Mesenchymal stem cell (in vitro differentiated cells and primary cell): ENCODE data around the gene MARCKSL1.

Source experiments
- DNase-seq: peaks from one replicate; pipeline ENCODE4 v3.0.0-alpha.2; 2013
- H2AFZ ChIP-seq: one replicate; pipeline ENCODE4 v1.6.1; 2013; ENCODE audit warnings: low read depth, mild to moderate bottlenecking, control low read depth, inconsistent platforms, low read length, moderate library complexity
- H2AK5ac ChIP-seq: 2 replicates; pipeline ENCODE4 v1.6.1; 2013; ENCODE audit warnings: low read length, moderate library complexity, mild to moderate bottlenecking, inconsistent platforms; ENCODE audit not compliant: severe bottlenecking
- H2BK120ac ChIP-seq: one replicate; pipeline ENCODE4 v1.6.1; 2013; ENCODE audit warnings: low read depth, mild to moderate bottlenecking, inconsistent platforms, low read length, moderate library complexity
- H2BK12ac ChIP-seq, 2 experiments: one replicate each; pipeline ENCODE4 v1.6.1; 2013; ENCODE audit warnings: inconsistent platforms in 2 of 2, low read length in 2 of 2, mild to moderate bottlenecking in 2 of 2, moderate library complexity in 2 of 2, control low read depth in 1 of 2
- H2BK15ac ChIP-seq: one replicate; pipeline ENCODE4 v1.6.1; 2013; ENCODE audit warnings: mild to moderate bottlenecking, low read depth, inconsistent platforms; ENCODE audit not compliant: poor library complexity, severe bottlenecking
- H2BK5ac ChIP-seq: 2 replicates; pipeline ENCODE4 v1.6.1; 2013; ENCODE audit warnings: low read depth, mild to moderate bottlenecking, low read length, control low read depth, inconsistent platforms; ENCODE audit not compliant: poor library complexity, severe bottlenecking
- H3K14ac ChIP-seq, 2 experiments: one replicate each; pipeline ENCODE4 v1.6.1; 2013; ENCODE audit warnings: inconsistent platforms in 2 of 2, low read length in 2 of 2, control low read depth in 1 of 2, mild to moderate bottlenecking in 1 of 2, moderate library complexity in 1 of 2
- H3K18ac ChIP-seq, 2 experiments: one replicate each; pipeline ENCODE4 v1.6.1; 2013; ENCODE audit warnings: inconsistent platforms in 2 of 2, low read length in 2 of 2, control low read depth in 1 of 2, low read depth in 1 of 2, mild to moderate bottlenecking in 1 of 2
- H3K23ac ChIP-seq, 2 experiments: one replicate each; pipeline ENCODE4 v1.6.1; 2013; ENCODE audit warnings: inconsistent platforms in 2 of 2, low read length in 2 of 2, mild to moderate bottlenecking in 2 of 2, moderate library complexity in 2 of 2, control low read depth in 1 of 2
- H3K27ac ChIP-seq: 2 replicates; pipeline ENCODE4 v1.5.1; 2013; ENCODE audit warnings: mild to moderate bottlenecking, moderate library complexity, low read length, control low read depth, inconsistent platforms; ENCODE audit not compliant: poor library complexity, severe bottlenecking
- H3K27me3 ChIP-seq, 2 experiments: 2 replicates each; pipeline versions ENCODE4 v1.6.1 to v1.7.0; 2013; ENCODE audit warnings: low read length in 2 of 2, mild to moderate bottlenecking in 2 of 2, moderate library complexity in 2 of 2, control low read depth in 1 of 2, inconsistent platforms in 1 of 2; ENCODE audit not compliant: control insufficient read depth in 1 of 2, insufficient read depth in 1 of 2
- H3K36me3 ChIP-seq, 2 experiments: 2 replicates each; pipeline versions ENCODE4 v1.6.1 to v1.7.0; 2013; ENCODE audit warnings: low read length in 2 of 2, control low read depth in 1 of 2, inconsistent platforms in 1 of 2, low read depth in 1 of 2, mild to moderate bottlenecking in 1 of 2; ENCODE audit not compliant: insufficient read depth in 2 of 2, control insufficient read depth in 1 of 2
- H3K4ac ChIP-seq, 2 experiments: one replicate each; pipeline ENCODE4 v1.6.1; 2013; ENCODE audit warnings: inconsistent platforms in 2 of 2, low read length in 2 of 2, mild to moderate bottlenecking in 2 of 2, moderate library complexity in 2 of 2, control low read depth in 1 of 2, low read depth in 1 of 2
- H3K4me1 ChIP-seq: 2 replicates; pipeline ENCODE4 v1.6.1; 2013; ENCODE audit warnings: low read depth, low read length, control low read depth; ENCODE audit not compliant: control insufficient read depth, insufficient read depth
- H3K4me2 ChIP-seq: 2 replicates; pipeline ENCODE4 v1.6.1; 2013; ENCODE audit warnings: low read length, mild to moderate bottlenecking, inconsistent platforms; ENCODE audit not compliant: poor library complexity, severe bottlenecking
- H3K4me3 ChIP-seq, 2 experiments: 2 replicates each; pipeline versions ENCODE4 v1.5.1 to v1.7.0; 2013; ENCODE audit warnings: low read length in 2 of 2, mild to moderate bottlenecking in 2 of 2, control low read depth in 1 of 2, low read depth in 1 of 2; ENCODE audit not compliant: insufficient read depth in 1 of 2
- H3K79me1 ChIP-seq: replicated peaks from 2 replicates; pipeline ENCODE4 v1.6.1; 2013; ENCODE audit warnings: mild to moderate bottlenecking, control low read depth, low read length, inconsistent platforms; ENCODE audit not compliant: poor library complexity, severe bottlenecking
- H3K9ac ChIP-seq: 2 replicates; pipeline ENCODE4 v1.7.0; 2013; ENCODE audit warnings: mild to moderate bottlenecking, low read length, moderate library complexity
- H3K9me3 ChIP-seq: 2 replicates; pipeline ENCODE4 v1.7.0; 2013; ENCODE audit warnings: mild to moderate bottlenecking, low read length; ENCODE audit not compliant: control insufficient read depth
- H4K8ac ChIP-seq: one replicate; pipeline ENCODE4 v1.6.1; 2013; ENCODE audit warnings: inconsistent platforms, mild to moderate bottlenecking, low read length, moderate library complexity
- H4K91ac ChIP-seq: one replicate; pipeline ENCODE4 v1.6.1; 2013; ENCODE audit warnings: mild to moderate bottlenecking, low read length, inconsistent platforms
- WGBS: methylation state at CpG from one replicate; pipeline ENCODE4 v1.1.7; 2013; ENCODE audit warnings: mixed read lengths; 5-methylcytosine and 5-hydroxymethylcytosine counted together

Gene MARCKSL1

GRCh38 chr1:32338637-32339145 is 2.7 kb upstream of the MARCKSL1 start:
- peak overlapping the region in 1 of 2 experiments; percentile 78 for H3K14ac ChIP-seq
- H3K23ac ChIP-seq: no peak overlapping the region
- peak overlapping the region; percentile 4 for H4K8ac ChIP-seq
- no peak overlapping the region for H3K4me3 ChIP-seq
- H3K4me2 ChIP-seq: no peak overlapping the region
- no peaks in the 10 kb centered on the region for H3K79me1 ChIP-seq
- peaks cover 10% of the 10 kb centered on the region in 2 experiments for H3K36me3 ChIP-seq
- H2BK120ac ChIP-seq: no peak overlapping the region
- no peak for DNase-seq
- WGBS: 92% methylated on average over 11 of the region's 14 CpGs
- H3K18ac ChIP-seq: no peak overlapping the region
- H3K27me3 ChIP-seq: no peaks in the 10 kb centered on the region
- peak overlapping the region; percentile 13 for H2AK5ac ChIP-seq
- no peak overlapping the region for H2BK5ac ChIP-seq
- H2AFZ ChIP-seq: no peak overlapping the region
- H2BK15ac ChIP-seq: peak overlapping the region; percentile 60
- H3K4ac ChIP-seq: peak overlapping the region in 1 of 2 experiments; percentile 32
- H4K91ac ChIP-seq: peak overlapping the region; percentile 85
- peaks cover 47% of the 10 kb centered on the region for H3K4me1 ChIP-seq
- H3K9me3 ChIP-seq: no peaks in the 10 kb centered on the region
- peak overlapping the region; percentile 59 to 69 for H2BK12ac ChIP-seq
- H3K27ac ChIP-seq: no peak overlapping the region
- no peak overlapping the region for H3K9ac ChIP-seq

- Histone ChIP-seq H4K91ac (peak overlapping the region; percentile 85), H3K4me1 (peaks cover 47% of the 10 kb centered on the region), H4K8ac (peak overlapping the region; percentile 27), H2BK12ac (peak overlapping the region; percentile 69 to 85), H3K27ac (no peak overlapping the region), H3K23ac (no peak overlapping the region), H2BK5ac (no peak overlapping the region), H2AFZ (no peak overlapping the region), H3K27me3 (no peaks in the 10 kb centered on the region), H3K14ac (peak overlapping the region in 1 of 2 experiments; percentile 78), H2BK15ac (no peak overlapping the region), H3K9ac (no peak overlapping the region), H2BK120ac (no peak overlapping the region), H3K4me2 (no peak overlapping the region), H3K4ac (peak overlapping the region in 1 of 2 experiments; percentile 32), H3K36me3 (peaks cover 11 to 16% of the 10 kb centered on the region in 2 experiments), H3K4me3 (no peak overlapping the region), H3K9me3 (no peaks in the 10 kb centered on the region), H3K18ac (peak overlapping the region; percentile 10 to 42), H3K79me1 (no peaks in the 10 kb centered on the region), H2AK5ac (peak overlapping the region; percentile 51)
- WGBS: 68% methylated on average over 15 of the region's 16 CpGs
- no peak for DNase-seq
Observed at GRCh38 chr1:32337855-32338636, 2.0 kb upstream of the MARCKSL1 start.

- Histone ChIP-seq H3K23ac (no peak overlapping the region), H3K27ac (no peak overlapping the region), H2BK5ac (no peak overlapping the region), H2BK12ac (peak overlapping the region in 1 of 2 experiments; percentile 49), H3K4me1 (peaks cover 55% of the 10 kb centered on the region), H3K36me3 (peaks cover 20 to 25% of the 10 kb centered on the region in 2 experiments), H4K91ac (no peak overlapping the region), H2AK5ac (peak overlapping the region; percentile 8), H4K8ac (no peak overlapping the region), H3K4me2 (no peak overlapping the region), H2BK120ac (no peak overlapping the region), H3K18ac (peak overlapping the region in 1 of 2 experiments; percentile 55), H2AFZ (no peak overlapping the region), H3K4ac (peak overlapping the region in 1 of 2 experiments; percentile 3), H3K27me3 (no peaks in the 10 kb centered on the region), H3K4me3 (peak overlapping the region in 1 of 2 experiments; percentile 55), H2BK15ac (no peak overlapping the region), H3K9ac (no peak overlapping the region), H3K9me3 (no peaks in the 10 kb centered on the region), H3K79me1 (no peaks in the 10 kb centered on the region), H3K14ac (no peak overlapping the region)
- peak; percentile 60 for DNase-seq
- 69% methylated on average over 4 of the region's 8 CpGs for WGBS
Observed at GRCh38 chr1:32336963-32337675, 1.1 kb upstream of the MARCKSL1 start.

GRCh38 chr1:32336591-32336932 is 529 bp upstream of the MARCKSL1 start:
- Histone ChIP-seq H2BK120ac (peak overlapping the region; percentile 57), H4K91ac (peak overlapping the region; percentile 71), H3K23ac (no peak overlapping the region), H3K4me1 (peaks cover 55% of the 10 kb centered on the region), H2AFZ (no peak overlapping the region), H3K9me3 (no peaks in the 10 kb centered on the region), H2AK5ac (no peak overlapping the region), H2BK12ac (peak overlapping the region in 1 of 2 experiments; percentile 49), H3K4me2 (peak overlapping the region; percentile 66), H3K9ac (no peak overlapping the region), H2BK5ac (no peak overlapping the region), H2BK15ac (no peak overlapping the region), H3K36me3 (peaks cover 26 to 30% of the 10 kb centered on the region in 2 experiments), H3K4ac (peak overlapping the region in 1 of 2 experiments; percentile 3), H3K27me3 (no peaks in the 10 kb centered on the region), H3K27ac (no peak overlapping the region), H3K79me1 (no peaks in the 10 kb centered on the region), H3K18ac (peak overlapping the region; percentile 14 to 55), H3K14ac (no peak overlapping the region), H4K8ac (peak overlapping the region; percentile 70), H3K4me3 (peak overlapping the region in 1 of 2 experiments; percentile 55)
- 35% methylated on average over 15 of the region's 15 CpGs for WGBS
- no peak for DNase-seq
